ENCODE data around the gene KLHL35.

KLHL35 gene

DNA sequence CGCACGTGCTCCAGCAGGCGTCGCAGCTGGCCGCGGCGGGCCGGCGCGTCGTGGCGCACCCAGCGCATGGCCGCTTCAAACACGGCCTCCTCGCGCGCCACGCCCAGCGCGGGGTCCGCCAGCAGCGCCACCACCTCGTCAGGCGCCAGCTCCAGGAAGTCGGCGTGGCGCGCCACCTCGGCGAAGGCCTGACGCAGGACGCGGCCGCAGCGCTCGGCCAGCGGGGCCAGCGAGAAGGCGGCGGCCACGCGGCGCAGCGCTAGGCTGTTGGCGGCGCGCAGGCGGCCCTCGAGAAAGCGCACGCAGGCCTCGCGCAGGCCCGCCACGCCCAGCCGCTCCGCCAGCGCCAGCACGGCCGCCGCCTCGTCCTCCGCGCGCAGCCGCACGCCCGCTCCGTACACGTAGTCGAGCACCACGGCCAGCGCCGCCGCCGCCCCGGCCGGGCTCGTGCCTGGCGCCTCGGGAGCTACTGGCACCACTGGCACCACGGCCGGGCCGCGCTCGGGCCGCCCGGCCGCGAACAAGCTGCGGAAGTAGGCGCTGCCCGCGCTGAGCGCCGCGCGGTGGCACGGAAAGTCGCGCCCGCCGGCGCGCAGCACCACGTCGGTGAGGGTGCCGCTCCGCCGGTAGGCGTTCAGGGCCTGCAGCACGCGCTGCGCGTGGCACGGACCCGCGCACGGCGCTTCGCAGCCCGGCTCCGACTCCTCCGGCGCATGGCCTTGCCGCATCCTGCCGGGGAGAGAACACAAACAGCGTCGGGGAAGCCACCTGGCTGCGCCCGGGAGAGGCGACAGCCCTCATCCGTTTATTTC lies 2.9 kb downstream of the KLHL35 start:
- DNase-seq (ENCODE audit: low read depth in 2 of 2): peak; percentile 61 to 72
- TF ChIP-seq, protein P1, sequence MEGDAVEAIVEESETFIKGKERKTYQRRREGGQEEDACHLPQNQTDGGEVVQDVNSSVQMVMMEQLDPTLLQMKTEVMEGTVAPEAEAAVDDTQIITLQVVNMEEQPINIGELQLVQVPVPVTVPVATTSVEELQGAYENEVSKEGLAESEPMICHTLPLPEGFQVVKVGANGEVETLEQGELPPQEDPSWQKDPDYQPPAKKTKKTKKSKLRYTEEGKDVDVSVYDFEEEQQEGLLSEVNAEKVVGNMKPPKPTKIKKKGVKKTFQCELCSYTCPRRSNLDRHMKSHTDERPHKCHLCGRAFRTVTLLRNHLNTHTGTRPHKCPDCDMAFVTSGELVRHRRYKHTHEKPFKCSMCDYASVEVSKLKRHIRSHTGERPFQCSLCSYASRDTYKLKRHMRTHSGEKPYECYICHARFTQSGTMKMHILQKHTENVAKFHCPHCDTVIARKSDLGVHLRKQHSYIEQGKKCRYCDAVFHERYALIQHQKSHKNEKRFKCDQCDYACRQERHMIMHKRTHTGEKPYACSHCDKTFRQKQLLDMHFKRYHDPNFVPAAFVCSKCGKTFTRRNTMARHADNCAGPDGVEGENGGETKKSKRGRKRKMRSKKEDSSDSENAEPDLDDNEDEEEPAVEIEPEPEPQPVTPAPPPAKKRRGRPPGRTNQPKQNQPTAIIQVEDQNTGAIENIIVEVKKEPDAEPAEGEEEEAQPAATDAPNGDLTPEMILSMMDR (IDR thresholded peaks at IDR 0.05; ENCODE audit: low read depth, low read length): no peak
- peak overlapping the region; percentile 5 to 32 for H3K4me3 ChIP-seq (replicated peaks in 1 of 2; ENCODE audit: low read depth in 2 of 2, low read length in 2 of 2)

DNA sequence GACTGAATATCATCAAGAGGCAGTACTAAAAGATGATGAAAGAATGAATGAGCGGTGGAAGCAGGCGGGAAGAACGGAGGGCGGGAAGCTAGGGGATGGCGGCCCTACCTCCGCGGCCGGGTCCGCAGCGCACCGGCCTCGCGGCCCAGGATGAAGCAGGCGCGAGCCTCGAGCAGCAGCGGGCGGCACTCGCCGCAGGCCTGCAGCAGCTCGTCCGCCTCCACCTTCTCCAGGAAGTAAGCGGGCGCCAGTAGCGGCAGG lies 3.4 kb downstream of the KLHL35 start:
- TF ChIP-seq, protein P1 (IDR thresholded peaks at IDR 0.05; ENCODE audit: low read depth, low read length): no peak
- H3K4me3 ChIP-seq (replicated peaks in 1 of 2; ENCODE audit: low read depth in 2 of 2, low read length in 2 of 2): no peak overlapping the region
- DNase-seq (ENCODE audit: low read depth in 2 of 2): no peak

DNA sequence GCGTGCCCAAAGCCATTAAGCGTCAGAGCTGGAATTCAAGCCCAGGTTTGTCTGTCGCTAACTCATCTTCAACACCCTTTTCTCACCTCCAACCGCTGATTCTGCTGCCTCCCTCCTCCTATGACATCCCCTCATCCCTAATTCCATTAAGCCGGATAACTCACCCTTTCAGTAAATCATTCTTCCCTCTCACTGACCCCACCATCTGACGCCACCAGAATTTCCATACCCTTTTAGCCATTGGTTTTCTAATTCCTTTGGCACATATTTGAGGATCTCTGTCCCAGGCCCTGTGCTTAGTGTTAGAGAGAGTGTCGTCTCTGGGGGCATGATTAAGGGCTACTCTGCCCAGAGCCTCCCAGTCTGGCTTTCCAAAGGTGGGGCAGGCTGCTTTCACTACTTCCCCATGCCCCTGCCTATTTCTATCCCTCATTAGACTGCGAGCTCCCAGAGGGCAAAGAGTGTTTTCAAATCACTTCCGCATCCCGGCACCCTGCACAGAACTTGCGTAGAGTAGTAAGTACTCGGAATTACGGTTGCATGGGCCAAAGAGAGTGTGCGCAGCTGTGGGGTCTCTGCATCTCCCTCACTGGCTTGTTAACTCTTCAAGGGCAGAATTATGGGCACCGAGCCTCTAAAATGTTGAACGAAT lies 3.9 kb downstream of the KLHL35 start:
- TF ChIP-seq, protein P1 (IDR thresholded peaks at IDR 0.05; ENCODE audit: low read depth, low read length): no peak
- no peak for DNase-seq (ENCODE audit: low read depth in 2 of 2)
- H3K4me3 ChIP-seq (replicated peaks in 1 of 2; ENCODE audit: low read depth in 2 of 2, low read length in 2 of 2): no peak overlapping the region

DNA sequence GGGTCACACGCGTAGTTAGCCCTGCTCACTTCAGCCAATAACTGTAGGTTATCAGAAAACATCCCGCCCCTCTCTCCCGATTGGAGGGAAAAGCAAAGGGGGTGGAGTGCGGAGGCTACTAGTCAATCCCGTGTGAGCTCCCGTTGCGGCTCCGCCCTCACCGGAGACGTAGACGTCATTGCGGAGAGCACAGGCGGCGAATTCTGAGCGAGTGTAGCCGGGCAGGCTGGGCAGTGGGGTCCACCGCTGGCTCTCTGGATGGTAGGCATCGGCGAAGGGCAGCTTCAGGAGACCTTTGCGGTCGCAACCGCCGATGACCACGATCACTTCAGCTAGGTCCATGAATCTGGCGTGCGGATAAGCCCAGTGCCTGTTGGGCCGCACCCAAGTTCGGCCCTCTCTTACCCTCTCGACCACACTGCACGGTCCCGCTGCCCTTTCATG lies 4.7 kb downstream of the KLHL35 start:
- DNase-seq (ENCODE audit: low read depth in 2 of 2): peak; percentile 91 to 95
- TF ChIP-seq, protein P1 (IDR thresholded peaks at IDR 0.05; ENCODE audit: low read depth, low read length): no peak
- H3K4me3 ChIP-seq (replicated peaks in 1 of 2; ENCODE audit: low read depth in 2 of 2, low read length in 2 of 2): peak overlapping the region; percentile 38 to 45

DNA sequence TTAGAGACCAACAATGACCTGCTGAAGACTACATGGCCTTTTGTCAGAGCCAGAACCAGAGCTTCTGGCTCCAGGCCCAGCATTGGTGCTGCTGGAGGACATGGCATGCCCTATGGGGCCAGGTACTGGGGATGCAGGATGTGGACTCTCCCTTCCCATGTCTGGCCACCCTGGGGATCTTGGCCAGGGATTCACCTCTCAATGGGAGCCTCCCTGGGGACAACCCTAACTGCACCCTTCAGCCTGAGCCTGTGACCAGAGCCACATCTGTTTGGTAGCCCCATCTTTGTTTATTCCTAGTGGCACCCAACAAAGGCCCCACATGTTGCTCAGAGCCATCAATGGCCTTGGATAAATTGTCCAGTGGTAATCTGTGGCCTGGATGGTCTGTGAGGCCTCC lies 5.8 kb downstream of the KLHL35 start:
- TF ChIP-seq, protein P1 (IDR thresholded peaks at IDR 0.05; ENCODE audit: low read depth, low read length): no peak
- no peak for DNase-seq (ENCODE audit: low read depth in 2 of 2)
- no peak overlapping the region for H3K4me3 ChIP-seq (replicated peaks in 1 of 2; ENCODE audit: low read depth in 2 of 2, low read length in 2 of 2)

DNA sequence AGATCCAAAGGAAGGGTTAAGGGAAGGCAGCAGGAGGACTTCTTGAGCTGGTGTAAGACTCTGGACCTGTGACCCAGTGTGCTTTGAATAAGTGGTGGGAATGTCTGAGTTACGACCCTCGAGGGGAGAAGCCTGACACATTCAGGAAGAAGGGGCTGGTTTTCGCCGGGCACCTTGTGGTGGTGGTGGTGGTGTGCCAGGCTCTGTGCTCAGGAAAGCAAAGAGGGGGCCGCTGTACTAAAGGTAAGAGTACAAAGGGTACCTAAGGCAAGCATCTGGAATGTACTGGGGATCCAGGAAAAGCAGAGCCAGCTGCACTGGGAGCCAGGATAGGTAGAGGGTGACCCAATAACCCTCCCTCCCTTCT lies 6.3 kb downstream of the KLHL35 start:
- DNase-seq (ENCODE audit: low read depth in 2 of 2): no peak
- TF ChIP-seq, protein P1 (IDR thresholded peaks at IDR 0.05; ENCODE audit: low read depth, low read length): no peak
- H3K4me3 ChIP-seq (replicated peaks in 1 of 2; ENCODE audit: low read depth in 2 of 2, low read length in 2 of 2): no peak overlapping the region

Data from cardiac fibroblast (primary cell).